CD4-positive, alpha-beta T cell treated with Interleukin-15 for 4 hours (primary cell): ENCODE measurements around the gene DCDC2C.

Experiments used
- DNase-seq: peaks from one replicate; pipeline ENCODE4 v3.0.0-alpha.2; 2020; ENCODE audit warnings: low spot score

DCDC2C gene

GRCh38 chr2:3830796-3831195 lies 127.4 kb downstream of the DCDC2C start:
- DNase-seq, result no peak

GRCh38 chr2:3837086-3837485 lies 133.7 kb downstream of the DCDC2C start:
- DNase-seq, result no peak

GRCh38 chr2:3838348-3838747 lies 135.0 kb downstream of the DCDC2C start:
- no peak for DNase-seq

GRCh38 chr2:3839476-3839875 lies 136.1 kb downstream of the DCDC2C start:
- DNase-seq, result no peak

- DNase-seq, result no peak
Measured at GRCh38 chr2:3840611-3841155, 137.3 kb downstream of the DCDC2C start.

GRCh38 chr2:3847397-3848052 lies 144.2 kb downstream of the DCDC2C start:
- DNase-seq, result no peak

- no peak for DNase-seq
Measured at GRCh38 chr2:3848776-3849175, 145.4 kb downstream of the DCDC2C start.

GRCh38 chr2:3849213-3849612 lies 145.8 kb downstream of the DCDC2C start:
- no peak for DNase-seq

- no peak for DNase-seq
Measured at GRCh38 chr2:3857576-3857975, 154.2 kb downstream of the DCDC2C start.

GRCh38 chr2:3864943-3865865 lies 161.8 kb downstream of the DCDC2C start:
- DNase-seq, result no peak

GRCh38 chr2:3867469-3867868 lies 164.1 kb downstream of the DCDC2C start:
- no peak for DNase-seq

GRCh38 chr2:3868012-3868805 lies 164.8 kb downstream of the DCDC2C start:
- no peak for DNase-seq

- DNase-seq, result no peak
Measured at GRCh38 chr2:3870222-3870621, 166.8 kb downstream of the DCDC2C start.

- no peak for DNase-seq
Measured at GRCh38 chr2:3871002-3871401, 167.6 kb downstream of the DCDC2C start.

GRCh38 chr2:3872451-3872850 lies 169.1 kb downstream of the DCDC2C start:
- no peak for DNase-seq

GRCh38 chr2:3873899-3874298 lies 170.5 kb downstream of the DCDC2C start:
- no peak for DNase-seq

GRCh38 chr2:3876221-3876620 lies 172.8 kb downstream of the DCDC2C start:
- no peak for DNase-seq

- DNase-seq, result no peak
Measured at GRCh38 chr2:3876685-3877084, 173.3 kb downstream of the DCDC2C start.

GRCh38 chr2:3885629-3886628 lies 182.6 kb downstream of the DCDC2C start:
- DNase-seq, result no peak

- DNase-seq, result no peak
Measured at GRCh38 chr2:3895021-3895420, 191.6 kb downstream of the DCDC2C start.
